ENCODE measurements around the gene IGF2BP3.
"Not testable (repeated sequence)": the region's sequence is repeated elsewhere in the genome, so short reads cannot be mapped to it uniquely, and the experiment has no call there.

Gene IGF2BP3
- 0.31 to 0.70 reads per million in 2 donors for total RNA-seq

DNA sequence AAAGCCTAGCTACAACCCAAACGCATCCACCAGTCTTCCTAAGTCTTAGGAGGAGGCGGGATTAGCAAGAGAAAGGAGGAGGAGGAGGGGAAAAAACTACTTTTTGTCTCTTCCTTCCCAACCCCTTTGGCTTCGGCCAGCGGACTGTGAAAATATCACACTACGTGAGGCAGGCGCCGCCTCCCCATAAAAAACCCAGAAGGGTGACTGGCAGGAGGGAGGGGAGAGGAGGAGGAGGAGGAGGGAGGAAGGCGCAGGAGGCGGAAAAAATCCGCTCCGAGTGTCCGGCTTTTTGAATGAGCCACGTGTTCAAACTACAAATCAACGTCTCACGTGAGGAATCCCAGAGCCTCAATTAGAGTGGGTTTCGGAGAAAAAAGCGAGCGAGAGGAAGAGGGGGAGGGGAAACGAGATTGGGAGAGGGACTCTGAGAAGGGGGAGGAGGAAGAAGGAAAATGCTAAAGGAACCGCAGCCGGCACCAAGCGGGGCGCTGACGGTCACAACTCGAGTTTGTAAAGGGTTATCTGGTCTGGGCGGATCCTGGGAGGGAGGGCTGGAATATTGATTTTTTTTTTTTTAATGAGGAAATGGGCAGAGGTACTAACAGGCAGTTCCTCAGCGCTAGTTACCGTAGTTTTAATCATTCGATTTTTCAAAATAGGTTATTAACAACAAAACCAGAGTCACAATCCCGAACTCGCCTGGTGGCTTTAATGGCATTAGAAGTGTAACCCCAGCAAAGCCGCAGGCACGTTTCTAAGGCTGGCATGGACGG is at the start of gene IGF2BP3:
Gene IGF2BP3 (minus strand): TSS at position 162 of the 776 bp plus-strand sequence. CDS start 381 bp downstream, outside the sequence.
- no peak for DNase-seq

GRCh38 chr7:23514755-23515154 is 44.5 kb upstream of the IGF2BP3 start:
- no peak for DNase-seq

DNA sequence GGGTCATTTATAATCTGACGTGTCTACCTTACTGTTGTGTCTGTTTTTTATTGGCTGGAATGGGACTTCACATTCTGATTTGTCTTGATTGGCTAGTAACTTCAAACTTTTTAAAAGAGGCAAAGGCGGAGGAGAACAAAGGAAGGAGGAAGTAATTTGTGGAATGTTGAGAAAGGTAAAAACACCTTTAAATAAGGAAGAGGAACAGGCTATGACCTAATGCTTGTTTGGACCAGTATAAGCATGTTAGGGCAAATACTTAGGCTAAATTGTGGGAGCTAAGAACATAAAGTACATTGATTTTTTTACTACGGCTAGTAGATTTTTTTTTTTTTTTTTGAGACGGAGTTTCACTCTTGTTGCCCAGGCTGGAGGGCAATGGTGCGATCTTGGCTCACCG is 43.5 kb upstream of the IGF2BP3 start:
- not testable (repeated sequence) for DNase-seq

DNA sequence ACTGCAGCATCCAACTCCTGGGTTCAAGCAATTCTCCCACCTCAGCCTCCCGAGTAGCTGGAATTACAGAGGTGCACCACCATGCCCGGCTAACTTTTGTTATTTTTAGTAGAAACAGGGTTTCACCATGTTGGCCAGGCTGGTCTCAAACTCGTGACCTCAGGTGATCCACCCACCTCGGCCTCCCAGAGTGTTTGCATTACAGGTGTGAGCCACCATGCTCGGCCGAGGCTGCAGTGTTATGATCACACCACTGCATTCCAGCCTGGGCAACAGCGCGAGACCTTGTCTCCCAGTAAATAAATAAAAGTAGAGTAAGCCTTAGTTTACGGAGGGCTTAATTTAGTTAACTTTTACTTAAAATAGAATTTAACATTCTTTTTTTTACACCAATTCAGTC is 23.7 kb upstream of the IGF2BP3 start:
- no peak for DNase-seq

GRCh38 chr7:23491502-23491901 is 21.2 kb upstream of the IGF2BP3 start:
- no peak for DNase-seq

- DNase-seq: peak; percentile 32
Observed at GRCh38 chr7:23490357-23491135, 20.3 kb upstream of the IGF2BP3 start.

DNA sequence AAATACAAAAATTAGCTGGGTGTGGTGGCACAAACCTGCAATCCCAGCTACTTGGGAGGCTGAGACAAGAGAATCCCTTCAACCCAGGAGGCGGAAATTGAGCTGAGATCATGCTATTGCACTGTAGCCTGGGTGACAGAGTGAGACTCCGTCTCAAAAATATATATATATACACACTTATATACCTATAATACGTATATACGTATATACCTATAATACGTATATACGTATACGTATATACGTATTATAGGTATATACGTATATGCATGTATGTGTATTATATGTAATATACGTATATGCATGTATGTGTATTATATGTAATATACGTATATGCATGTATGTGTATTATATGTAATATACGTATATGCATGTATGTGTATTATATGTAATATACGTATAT is 18.4 kb upstream of the IGF2BP3 start:
- DNase-seq: not testable (repeated sequence)

DNA sequence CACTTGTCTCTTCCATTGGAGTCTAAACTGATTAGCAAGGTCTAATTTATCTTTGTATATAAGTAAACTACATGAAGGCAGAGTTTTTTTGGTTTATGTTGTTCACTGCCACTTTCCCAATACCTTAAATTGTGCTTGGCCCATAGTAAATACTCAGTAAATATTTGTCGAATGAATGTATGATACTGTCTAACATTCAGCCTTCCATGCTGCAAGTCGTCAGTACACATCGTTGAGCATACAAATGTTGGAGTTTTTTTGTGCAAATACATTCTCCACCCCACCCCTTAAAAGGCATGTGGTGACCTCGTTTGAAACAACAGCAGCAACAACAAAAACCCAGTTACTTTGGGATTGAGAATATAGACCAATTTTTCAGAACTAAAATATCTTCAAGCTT is 17.4 kb upstream of the IGF2BP3 start:
- no peak for DNase-seq

- no peak for DNase-seq
Observed at GRCh38 chr7:23486002-23486773, 15.9 kb upstream of the IGF2BP3 start.

- no peak for DNase-seq
Observed at GRCh38 chr7:23482686-23483085, 12.4 kb upstream of the IGF2BP3 start.

GRCh38 chr7:23477962-23478866 is 7.9 kb upstream of the IGF2BP3 start:
- no peak for DNase-seq

DNA sequence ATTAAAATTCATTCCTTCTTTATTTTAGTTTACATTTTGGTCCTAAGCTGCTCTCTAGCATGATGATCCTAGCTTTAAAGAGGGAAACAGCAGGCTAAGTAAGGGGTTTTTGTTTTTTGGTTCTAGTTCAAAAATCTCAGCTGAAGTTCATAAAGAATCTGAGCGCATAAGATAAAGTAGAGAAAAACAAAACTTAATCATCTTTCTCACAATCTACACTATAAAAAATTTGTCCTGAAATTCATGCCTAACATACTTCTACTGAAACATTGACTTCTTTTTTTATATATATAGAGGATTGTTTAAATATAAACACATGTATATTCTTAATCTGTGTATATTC is 6.8 kb upstream of the IGF2BP3 start:
- no peak for DNase-seq

DNA sequence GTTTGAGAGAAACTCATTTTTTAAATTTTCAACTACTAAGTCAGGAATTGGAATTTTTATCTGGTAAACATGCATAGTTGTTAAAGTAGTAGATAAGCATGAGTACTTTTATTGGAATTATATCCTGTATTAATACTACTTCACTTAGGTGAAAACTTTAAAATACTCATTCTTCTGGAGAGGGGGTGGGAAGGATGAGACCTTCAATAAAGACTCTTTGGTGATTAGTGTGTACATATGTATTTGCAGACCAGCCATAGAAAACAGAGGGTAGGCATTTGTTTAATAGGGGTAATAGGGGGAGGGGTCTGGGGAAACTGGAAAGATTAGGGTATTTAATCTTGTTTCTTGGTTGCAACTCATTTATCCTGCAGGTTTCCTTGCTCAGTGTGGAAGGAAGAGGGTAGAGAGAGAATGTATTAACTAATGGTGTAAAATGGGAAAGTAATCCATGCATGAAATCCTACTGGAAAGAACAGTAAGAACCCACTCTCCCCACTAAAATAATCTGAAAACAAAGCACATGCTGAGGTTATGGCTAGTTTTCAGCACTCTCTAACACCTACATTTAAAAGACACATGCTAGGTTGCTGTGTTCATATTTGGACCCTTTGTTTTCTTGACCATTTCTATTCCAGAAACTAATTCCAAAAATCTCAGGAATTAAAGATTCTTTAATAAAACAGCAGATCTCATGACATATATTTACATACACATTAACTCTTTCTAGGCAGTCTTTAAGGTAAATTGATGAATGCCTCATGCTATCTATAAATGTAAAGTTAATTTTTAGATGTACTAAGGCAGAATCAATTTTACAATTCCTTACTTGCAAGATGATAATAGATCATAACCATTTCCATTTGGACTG is 6.2 kb upstream of the IGF2BP3 start:
- no peak for DNase-seq

GRCh38 chr7:23475576-23475839 is 5.2 kb upstream of the IGF2BP3 start:
- no peak for DNase-seq

DNA sequence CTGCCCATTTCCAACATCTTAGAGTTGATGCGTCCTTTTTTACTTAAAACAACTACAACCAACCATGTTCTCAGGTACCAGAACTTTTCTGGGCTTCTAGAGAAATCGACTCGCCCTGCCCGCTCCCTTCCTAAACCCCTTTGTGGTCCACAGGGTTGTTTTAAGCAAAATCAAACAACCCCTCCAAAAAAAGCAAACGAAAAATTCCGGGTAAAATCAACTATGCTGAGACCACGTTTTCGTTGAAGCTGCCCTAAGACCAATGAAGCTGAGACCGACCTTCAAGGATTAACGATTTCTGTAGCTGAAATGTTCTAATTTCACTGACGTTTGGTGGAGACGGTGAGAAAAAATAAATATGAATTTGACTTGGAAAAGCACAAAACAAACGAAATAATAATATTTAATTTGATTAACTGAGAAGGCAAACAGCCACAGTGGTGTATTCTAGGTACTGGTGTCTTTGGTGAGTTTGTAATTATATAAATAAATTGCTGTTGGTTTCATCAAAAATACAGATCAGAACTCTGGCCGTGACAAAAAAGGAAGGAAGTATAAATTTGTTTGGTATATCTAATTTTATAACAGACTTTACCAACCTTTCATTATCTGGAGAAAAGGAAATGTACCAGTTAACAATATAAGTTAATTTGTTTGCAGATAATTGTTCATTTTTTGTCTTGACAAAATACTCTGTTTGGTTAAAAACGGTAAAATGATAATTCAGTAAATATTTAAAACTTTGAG is 4.7 kb upstream of the IGF2BP3 start:
- DNase-seq: no peak

DNA sequence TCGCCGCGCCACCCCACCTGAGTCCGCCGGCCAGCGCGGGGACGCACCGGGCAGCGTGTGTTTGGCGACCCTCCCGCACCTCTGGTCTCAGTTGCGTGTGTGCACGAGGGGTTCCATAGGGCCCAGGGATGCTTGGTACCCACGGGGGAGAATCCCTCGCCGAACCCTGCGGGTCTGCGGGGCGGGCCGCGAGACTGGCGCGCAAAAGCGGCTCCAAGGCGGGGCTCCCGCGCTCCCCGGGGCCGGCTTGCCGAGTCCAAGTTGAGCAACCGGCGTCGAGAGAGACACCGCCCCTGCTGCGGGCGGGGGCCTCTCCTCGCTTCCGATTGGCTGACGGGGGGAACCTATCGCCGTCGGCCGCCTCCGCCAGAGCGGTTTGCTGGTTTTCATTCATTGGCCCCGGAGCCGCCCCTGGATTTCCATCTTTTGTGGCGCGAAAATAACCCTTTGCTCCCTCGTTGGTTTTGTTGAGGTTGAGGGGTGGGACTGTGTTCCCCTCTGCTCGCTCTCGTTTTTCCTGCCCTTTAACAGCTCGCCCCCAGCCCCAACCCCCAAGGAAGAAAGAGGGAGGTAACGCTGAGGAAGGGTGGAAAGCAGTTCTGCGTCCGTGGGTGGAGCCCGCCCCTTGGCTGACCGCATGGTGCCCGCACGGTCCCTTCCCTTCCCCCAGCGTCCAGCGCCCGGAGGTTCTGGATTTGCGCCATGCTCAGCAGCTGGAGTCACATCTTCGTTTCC is 4.0 kb upstream of the IGF2BP3 start:
- peak; percentile 15 for DNase-seq

GRCh38 chr7:23473844-23474093 is 3.5 kb upstream of the IGF2BP3 start:
- no peak for DNase-seq

DNA sequence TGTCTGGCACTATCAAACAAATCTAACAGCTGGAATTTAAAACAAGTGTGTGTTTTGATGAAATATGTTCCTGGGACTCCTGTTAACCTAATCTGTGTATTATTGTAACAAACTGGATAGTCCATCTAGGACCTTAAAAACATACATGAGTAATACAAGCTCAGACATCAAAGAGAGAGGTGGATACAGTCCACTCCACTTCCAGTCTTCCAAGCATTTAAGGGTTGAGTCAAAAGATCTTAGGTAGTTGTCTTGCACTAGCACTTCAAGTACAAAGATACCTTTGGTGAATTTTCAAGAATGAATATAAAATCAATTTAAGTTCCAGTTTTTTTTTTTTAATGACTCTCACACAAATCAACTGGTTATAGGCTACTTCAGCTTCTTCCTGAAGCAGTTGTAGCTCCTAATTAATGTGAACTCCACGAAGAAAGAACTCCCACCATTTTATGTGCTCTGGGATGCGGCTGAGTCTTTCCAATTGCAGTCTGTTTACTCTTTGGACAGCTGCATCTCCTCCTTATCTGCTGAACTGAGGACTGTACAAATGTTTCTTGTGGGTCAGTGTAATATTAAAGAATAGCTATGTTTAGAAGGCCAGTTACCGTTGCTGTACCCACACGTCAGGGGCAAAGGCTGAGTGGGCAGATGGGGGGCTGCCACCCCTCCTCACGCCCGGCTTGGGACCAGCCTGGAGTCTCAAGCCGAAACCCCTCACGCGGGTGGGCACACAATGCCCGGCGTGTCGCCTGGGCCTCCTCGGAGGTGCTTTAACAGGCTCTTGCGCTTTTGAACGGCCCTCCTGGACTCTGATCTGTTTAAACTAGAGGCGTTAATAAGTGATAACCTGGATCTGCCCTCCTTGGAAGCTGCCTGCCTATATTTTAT is 2.9 kb upstream of the IGF2BP3 start:
- no peak for DNase-seq

DNA sequence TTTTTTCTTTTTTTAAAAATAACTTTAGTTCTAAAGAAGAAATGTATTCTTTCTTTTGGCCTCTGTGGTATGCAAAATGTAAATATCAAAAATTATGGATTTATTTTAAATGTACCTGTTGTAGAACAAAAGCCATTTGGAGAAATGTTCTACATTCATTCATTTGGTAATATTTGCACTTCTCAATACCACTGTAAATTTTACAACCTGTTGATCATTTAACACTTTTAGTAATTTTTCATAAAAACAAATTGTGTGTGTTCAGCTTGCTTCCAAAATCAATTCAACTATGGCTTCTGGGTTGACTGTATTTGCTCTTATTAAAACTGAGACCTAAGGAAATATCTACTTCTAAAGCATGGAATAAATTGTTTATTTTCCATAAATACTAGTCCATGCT is 2.3 kb upstream of the IGF2BP3 start:
- no peak for DNase-seq

All from activated gamma-delta T cell (primary cell).